HG02870 (cell line): ENCODE results near the gene SYK.
A peak's percentile ranks its signal among the peaks of the same experiment; 100 is the strongest.

Source experiments
- ATAC-seq: cut with Tn5 transposase; IDR thresholded peaks from one replicate; pipeline ENCODE4 v1.9.1; 2021; ENCODE audit warnings: mild to moderate bottlenecking, moderate library complexity; ENCODE audit not compliant: unreplicated experiment

The SYK gene

DNA sequence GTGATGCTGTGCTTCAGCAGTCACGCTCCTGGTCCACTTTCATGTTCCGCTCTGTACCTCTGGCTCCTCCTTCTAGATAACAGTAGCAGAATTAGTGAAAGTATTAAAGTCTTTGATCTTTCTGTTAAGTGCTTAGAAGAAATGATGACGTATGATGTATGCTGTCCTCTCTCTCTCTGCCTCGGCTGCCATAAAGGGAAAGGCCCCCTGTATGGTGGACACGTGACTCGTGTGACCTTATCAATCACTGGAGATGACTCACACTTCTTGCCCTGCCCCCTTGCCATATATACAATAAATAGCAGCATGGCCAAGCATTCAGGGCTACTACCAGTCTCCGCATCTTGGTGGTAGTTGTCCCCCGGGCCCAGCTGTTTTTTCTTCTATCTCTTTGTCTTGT lies 100.3 kb downstream of the SYK start:
- ATAC-seq: no peak

DNA sequence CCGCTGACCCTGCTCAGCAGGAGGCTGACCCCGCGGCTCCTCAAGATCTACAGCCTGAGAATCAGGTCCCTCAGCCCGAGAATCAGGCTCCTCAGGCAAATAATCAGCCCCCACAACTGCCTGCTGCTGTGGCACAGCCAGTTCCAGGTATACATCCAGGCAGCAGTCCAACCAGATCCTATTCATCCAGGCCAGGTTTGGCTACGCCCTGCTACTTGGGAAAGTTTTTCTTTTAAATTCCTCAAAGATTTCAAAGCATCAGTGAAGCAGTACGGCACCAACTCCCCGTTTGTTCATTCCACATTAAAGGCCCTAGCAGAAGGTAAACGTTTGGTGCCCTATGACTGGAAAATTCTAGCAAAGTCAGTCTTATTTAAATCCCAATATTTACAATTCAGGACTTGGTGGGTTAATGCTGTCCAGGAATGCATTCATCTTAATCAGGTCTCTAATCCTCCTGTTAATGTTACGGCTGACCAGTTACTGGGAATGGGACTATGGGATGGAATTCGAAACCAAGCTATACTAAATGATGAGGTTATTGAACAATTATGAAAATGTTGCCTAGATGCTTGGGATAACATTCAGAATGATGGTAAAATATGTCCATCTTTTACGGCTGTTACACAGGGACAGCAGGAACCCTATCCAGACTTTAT lies 102.3 kb downstream of the SYK start:
- ATAC-seq: no peak

DNA sequence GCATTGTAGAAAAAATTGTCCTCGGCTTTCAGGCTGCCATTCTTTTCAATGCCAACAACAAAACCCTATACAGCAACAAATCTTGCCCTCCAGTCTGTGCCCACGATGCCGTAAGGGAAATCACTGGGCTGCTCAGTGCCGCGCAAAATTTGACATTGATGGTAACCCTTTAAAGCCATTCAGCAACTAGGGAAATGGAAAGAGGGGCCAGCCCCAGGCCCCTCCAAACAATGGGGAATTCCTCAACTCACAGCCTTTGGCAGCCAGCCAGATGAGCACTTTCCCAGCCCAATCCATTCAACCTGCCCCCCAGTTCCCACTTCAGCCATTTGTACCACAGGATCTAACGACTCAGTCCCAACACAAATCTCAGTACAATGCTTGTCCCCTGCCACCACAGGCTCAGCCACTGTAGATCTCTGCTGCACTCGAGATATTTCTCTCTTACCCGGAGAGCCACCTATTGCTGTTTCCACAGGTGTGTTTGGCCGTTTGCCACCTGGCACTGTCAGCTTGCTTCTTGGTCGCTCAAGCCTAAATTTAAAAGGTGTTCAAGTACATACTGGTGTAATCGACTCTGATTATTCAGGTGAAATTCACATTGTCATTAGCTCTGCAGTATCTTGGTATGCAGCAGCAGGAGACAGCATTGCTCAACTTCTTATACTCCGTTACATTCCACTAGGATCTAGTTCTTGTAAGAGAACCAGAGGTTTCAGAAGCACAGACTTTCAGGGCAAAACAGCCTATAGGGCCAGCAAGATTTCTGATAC lies 103.3 kb downstream of the SYK start:
- ATAC-seq: no peak

DNA sequence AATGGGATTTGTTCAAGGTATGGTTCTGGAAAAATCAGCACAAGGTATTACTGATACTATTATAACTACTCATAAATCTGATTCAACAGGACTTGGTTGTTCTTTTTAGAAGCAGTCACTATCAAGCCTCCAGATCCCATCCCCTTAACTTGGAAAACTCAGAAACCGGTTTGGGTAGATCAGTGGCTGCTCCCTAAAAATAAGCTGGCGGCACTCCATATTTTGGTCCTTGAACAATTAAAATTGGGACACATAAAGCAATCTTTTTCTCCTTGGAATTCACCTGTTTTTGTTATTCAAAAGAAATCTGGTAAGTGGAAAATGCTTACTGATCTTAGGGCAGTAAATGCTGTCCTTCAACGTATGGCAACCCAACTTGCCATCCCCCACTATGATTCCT lies 104.2 kb downstream of the SYK start:
- ATAC-seq: no peak

DNA sequence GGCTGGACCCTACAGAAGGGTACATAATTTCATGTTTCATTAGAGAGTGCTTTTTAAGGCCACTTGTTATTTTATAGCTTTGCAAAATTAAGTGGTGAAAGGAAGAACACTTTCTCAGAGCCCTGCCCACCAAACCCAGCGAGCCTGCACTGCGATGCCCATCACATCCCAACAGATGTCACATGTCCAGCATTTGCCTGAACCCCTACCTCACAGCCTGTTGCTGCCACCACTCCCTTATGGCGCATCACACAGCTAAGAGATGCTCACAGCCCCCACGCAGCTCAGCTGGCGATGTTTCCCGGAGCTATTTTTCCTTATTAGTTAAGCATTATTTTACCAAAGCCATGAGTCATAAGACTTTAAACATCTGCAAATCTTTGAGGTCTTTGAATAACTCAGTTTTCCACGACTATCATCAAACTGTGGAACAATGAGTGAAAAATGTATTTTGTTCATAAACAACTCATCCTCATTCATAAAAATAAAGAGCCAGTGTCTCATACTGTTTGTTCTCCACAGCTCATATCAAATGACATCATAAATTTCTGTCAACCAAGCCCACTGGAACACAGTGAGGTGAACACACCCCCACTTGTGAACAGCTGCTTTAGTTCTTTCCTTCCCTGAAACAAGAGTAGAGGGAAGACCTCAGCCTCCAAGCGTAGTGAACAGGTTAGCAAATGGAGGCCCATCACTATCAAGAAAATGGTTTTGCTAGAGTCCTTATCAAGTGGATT lies 104.9 kb downstream of the SYK start:
- no peak for ATAC-seq

DNA sequence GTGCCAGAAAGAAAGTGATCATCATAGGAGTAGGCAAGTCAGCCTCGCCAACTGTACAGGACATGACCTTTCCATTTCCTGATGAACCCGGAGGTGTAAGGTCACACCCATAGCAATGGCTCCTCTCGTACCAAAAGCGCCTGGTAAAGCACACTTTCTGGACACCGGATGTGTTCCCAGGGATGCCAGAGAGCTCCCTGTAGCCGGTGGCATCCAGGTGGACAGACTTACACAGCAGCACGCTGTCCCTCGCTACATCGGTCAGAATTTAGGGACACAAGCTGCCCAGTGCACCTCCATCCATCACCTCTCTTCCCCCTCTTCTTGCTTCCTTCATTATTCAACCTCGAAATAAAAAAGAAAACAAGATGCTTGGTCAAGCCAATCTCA lies 105.4 kb downstream of the SYK start:
- no peak for ATAC-seq

DNA sequence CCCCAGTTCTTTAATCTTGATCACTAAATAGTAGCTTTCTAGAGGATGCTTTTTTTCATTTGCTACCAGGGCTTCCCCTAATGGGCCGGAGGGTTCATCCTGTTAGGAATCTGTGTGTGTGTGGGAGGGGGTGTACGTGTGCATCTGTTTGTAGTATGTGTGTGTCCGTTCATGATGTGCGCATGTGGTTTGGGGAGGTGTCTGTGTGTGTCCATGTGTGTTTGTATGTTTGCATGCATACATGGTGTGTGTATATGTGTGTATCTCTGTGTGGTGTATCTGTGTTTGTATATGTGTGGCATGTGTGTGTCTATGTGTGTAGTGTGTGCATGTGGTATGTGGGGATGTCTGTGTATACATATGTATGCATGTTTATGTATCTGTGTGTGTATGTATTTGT lies 106.2 kb downstream of the SYK start:
- ATAC-seq: no peak

DNA sequence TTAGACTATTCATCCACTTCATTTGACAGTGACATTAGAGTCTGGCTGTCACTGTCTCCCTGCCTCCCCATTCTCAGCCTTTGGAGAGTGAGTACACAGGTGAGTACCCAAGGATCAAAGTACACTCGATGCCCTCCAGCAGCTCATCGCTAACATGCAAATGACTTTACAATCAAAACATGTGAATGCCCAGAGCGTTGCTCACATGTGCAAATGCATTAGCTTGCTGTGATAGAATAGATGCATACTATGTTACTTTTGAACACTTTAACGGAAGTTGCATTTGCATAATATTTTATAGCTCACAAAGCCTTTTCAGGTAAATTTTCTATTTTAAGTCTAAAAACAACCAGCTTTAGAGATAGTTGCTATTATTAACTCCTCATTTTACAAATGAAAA lies 107.6 kb downstream of the SYK start:
- no peak for ATAC-seq

DNA sequence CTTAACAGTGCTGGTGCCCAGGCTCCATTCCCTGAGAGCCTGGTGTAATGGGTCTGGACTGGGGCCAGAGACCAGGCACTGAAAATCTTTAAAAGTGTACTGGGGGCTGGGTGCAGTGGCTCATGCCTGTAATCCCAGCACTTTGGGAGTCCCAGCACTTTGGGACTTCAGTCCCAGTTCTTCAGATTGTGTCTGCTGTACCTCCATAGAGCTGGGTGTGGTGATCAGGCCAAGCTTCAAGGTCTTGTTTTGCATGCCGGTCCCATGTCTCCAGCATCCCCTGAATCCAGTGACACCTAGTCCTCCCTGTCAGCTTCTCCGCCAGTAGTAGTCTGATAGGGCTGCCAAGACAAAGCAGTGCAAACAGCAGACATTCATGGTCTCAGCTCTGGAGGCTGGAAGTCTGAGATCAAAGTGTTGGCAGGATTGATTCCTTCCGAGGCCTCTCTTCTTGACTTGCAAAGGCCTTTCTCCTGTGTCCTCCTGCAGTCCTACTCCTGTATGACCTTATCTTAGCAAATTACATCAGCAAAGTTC lies 108.2 kb downstream of the SYK start:
- ATAC-seq: no peak

DNA sequence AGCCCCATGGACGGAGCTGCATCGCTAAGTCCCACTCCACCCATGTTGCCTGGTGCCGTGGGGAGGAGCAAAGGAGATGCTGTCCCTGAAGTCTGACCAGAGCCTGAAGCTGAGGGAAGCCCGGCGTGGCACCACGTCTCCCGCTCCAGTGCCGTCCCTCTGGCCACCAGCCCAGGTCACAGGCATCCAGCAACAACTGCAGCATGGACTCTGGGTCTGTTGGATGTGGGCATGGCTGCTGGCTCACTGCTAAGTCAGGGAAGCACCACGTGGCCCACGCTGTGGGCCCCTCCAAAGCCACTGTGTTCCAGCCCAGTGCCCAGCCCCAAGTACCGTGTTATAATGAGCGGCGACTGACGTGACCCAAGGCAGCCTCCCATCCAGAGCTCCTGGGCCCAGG lies 112.6 kb downstream of the SYK start:
- ATAC-seq: no peak

DNA sequence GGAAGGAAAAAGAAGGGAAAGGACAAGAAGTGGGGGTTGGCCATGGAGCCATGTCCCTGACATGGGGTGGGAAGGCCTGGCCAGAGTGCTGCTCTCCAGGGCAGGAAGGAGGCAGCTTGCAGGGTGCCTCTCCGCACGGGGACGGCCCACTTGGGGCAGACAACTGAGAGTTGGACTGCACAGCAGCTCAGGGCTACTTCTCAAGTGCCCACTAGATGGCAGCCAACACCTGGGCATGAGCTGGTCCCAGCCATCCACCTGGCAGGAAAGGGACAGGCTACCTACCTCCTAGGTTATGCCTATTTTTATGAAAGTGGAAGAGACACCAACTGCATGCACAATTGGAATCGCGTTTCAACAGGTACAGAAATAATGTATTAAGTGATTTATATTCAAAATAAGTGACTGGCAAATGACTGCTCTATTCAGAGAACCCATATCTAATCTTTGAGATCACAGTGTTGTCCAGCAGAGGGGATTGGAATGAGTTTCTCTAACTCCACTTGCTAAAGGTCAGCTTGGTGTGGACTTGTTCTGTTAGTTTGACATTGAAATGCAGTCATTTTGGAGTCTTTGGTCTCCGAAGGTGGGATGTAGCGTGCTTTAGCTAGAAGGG lies 113.4 kb downstream of the SYK start:
- peak; percentile 76 for ATAC-seq

DNA sequence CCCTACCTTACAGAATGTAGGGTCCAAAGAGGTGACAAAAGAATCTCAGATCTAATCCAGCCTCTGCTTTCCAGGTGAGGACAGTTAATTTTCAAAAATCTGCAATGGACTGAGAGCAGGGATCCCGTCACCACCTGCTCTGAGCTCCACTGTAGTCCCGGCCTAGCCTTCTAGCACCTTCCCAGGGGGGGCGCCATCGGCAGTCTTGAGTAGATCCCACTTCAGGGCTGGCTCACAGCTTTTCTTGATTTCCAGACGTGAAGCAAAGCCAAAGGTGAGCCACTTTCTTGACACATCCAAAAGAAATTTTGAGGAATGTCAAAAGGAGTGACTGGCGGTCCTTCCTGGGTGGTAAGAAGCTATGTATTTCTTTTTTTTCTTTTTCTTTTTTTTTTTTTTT lies 114.1 kb downstream of the SYK start:
- ATAC-seq: no peak

DNA sequence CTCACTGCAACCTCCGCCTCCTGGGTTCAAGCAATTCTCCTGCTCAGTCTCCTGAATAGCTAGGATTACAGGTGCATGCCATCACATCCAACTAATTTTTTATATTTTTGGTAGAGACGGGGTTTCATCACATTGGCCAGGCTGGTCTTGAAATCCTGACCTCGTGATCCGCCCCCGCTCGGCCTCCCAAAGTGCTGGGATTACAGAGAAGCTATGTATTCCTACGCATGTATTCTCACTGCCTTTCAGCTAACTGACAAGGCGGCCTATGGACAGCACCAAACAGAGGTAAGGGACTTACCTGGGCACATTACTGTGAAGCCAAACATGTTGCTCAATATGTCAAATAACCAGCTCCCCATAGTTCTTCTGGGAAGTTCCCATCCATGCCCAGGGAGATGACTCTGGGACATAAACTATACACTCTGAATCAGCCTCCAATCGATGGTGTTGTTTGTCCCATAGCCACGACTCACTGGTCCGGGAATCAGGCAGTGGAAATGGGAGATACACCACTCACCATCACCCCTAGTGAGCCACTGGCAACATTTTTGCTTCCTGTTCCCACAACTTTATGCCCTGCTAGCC lies 114.6 kb downstream of the SYK start:
- no peak for ATAC-seq

DNA sequence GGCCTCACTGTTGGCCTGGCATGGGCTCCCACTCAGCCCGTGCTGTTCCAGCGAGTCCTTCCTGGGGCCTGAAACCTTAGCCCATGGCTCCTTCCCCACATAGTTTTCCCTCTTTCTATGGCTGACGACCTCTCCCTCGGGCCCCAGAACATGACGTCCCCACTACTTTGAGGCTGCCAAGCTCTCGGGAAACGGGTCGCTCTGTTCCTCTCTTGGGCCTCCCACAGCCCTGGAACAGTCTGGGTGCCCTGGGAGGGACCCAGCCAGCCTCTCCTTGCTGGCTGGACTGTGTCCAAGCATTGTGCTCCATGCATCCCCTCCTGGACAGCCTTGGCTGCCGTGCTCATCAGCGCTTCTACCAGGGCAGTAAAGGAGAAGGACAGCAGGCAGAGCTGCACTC lies 118.3 kb downstream of the SYK start:
- no peak for ATAC-seq

DNA sequence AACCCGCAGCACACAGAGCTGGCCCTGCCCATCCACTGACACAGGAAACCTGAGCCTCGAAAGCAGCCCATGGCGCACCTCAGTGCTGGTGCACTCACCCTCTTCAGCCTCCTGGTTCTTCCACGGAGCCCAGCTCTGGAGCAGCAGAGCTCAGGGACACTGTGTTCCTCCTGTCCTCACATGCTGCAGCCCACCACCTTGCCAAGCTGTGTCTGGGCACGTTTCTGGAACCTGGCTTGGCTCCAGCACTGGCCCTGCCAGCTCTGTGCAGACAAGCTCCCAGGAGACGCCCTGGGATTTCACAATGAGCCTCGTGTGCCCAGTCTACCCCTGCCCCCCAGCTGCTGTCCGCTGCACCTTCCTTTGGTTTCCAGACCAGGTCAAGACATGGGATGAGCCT lies 119.5 kb downstream of the SYK start:
- ATAC-seq: no peak

DNA sequence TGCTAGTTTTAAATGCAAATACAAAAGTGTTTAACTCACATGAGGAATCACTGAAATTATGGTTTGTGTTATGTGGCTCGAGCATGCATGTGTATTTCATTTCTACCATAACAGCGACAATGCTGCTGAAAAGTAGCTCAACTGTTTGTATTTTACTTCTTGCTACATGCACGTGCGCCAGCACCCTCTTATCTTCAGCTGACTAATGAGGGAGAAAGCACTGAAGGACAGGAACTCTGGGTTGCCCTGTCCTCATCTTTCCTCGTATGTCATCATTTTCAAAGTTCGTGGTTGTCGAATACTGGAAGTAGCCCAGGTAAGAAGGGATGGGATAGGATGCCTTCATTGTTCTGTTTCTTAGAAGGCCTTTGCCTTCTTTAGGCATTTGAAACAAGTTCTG lies 120.3 kb downstream of the SYK start:
- ATAC-seq: no peak

DNA sequence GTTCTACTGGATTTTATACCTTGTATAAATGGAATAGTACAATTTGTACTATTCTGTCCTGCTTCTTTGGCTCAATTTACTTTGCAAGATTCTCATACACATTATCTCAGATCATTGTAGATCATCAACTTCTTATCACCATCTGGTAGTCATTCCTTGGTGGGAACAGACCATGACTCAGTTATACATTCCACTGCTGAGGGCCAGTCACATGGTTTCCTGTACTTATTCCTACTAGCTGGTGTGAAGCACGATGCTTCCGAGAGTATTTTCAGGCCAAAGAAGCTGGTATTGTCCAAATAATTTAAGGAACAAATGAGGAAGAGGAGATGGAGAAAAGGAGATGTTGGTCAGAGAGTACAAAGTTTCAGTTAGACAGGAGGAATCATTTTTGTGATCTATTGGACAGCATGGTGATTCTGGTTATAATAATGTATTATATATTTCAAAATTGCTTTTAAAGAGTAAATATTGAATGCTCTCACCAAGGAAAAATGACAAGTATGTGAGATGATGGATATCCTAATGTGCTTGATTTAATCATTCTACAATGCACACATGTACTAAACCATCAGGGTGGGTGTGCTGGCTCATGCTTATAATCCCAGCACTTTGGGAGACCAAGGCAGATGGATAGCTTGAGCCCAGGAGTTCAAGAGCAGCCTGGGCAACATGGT lies 124.1 kb downstream of the SYK start:
- ATAC-seq: no peak

DNA sequence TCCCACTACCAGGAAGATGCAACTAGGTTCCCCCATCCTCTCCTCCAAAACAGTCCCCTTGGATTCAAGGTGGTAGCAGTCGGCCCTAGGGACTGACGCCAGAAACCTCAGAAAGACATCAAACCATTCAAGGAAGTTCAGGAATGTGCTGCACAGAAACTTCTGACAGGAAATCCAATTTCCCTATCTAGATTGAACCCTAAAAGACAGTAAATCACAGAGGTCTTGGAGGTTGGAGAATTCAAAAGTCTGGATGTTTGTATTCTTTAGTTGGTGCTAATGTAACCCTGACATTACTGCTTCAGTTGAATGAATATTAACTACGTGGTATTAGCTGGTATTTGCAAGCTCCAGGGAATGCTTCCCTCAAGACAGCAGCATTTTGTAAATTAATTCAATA lies 125.3 kb downstream of the SYK start:
- no peak for ATAC-seq

DNA sequence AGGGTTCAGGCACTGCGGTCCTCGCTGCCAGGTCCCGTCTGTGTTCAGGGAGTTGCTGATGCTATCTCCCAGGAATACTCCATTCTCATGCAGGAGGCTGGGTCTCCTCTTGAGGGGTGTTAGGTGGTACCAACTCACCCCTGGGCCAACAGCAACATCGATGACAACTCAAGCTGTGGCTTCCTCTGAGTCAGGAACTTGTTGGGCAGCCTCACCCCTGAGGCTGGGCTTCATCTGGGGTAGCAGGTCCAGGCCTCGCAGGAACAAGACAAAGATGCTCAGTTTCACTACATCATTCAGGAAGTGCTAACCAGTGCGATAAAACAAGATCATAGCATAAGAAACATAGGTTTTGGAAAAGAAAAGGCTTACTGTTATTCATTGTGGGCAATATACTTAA lies 125.9 kb downstream of the SYK start:
- ATAC-seq: no peak

DNA sequence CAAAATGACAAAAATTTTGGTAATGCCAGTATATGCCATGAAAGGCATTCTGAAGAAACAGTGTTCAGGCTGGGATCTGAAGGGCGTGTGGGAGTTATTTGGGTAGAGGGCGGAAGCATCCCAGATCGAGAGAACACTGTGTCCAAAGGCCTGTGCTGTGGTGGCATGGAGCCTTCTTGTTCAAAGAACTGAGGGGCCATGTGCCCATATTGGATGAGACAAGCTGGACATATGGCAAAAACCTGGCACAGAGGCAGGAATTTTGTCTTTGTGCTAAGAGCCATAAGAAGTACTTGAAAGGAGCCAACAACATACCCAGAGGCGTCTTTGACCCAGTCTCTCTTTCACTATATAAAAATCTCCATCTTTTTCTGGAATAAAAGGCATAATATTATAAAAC lies 128.0 kb downstream of the SYK start:
- ATAC-seq: no peak

DNA sequence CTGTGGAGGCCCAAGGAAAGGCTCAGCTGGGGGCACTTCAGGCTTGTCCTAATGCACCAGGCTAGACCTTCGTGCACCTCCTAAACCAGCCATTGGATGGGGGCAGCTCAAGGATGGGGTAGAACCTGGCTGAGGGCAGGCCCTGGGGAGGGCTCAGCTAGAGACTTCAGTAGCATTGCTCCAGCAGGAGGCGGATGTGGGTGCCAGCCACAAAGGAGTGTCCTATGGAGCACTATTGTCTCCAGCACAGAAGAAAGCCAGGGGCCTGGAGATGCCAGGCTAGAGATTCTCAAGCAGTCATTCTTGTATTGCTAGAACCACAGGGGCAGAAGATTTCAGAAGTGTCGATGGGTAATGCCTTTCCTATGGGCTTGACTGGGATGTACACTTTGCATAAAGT lies 131.8 kb downstream of the SYK start:
- ATAC-seq: no peak
